Neural progenitor cell (in vitro differentiated cells): ENCODE data around the gene SNX10. TPM values are rescaled to one million over a fixed set of nuclear protein-coding genes. Genes with fewer than 3 reads are reported as not detected.

Experiments used
- DNase-seq: peaks from one replicate; pipeline ENCODE4 v3.0.0-alpha.2; 2016; ENCODE audit warnings: low spot score
- H2AFZ ChIP-seq: fragments of 200-600 bp; sonication (generic); replicated peaks from 2 replicates; pipeline ENCODE4 v1.6.1; 2016; ENCODE audit warnings: antibody characterized with exemption
- H3F3A ChIP-seq: fragments of 200-600 bp; sonication (generic); 2 replicates; pipeline ENCODE4 v1.6.1; 2016; ENCODE audit warnings: antibody characterized with exemption, low read depth
- H3K27ac ChIP-seq: fragments of 200-600 bp; sonication (generic); 2 replicates; pipeline ENCODE4 v1.5.1; 2016; ENCODE audit warnings: mild to moderate bottlenecking
- H3K27me3 ChIP-seq: fragments of 200-600 bp; sonication (generic); 2 replicates; pipeline ENCODE4 v1.6.1; 2016; ENCODE audit warnings: mild to moderate bottlenecking, moderate library complexity
- H3K36me3 ChIP-seq: fragments of 200-600 bp; sonication (generic); 2 replicates; pipeline ENCODE4 v1.5.1; 2016
- H3K4me1 ChIP-seq: fragments of 200-600 bp; sonication (generic); 2 replicates; pipeline ENCODE4 v1.6.1; 2016; ENCODE audit warnings: mixed run types
- H3K4me2 ChIP-seq: fragments of 200-600 bp; sonication (generic); 2 replicates; pipeline ENCODE4 v1.6.1; 2016
- H3K4me3 ChIP-seq: fragments of 200-600 bp; sonication (generic); 2 replicates; pipeline ENCODE4 v1.5.1; 2016
- H3K79me2 ChIP-seq: fragments of 200-600 bp; sonication (generic); 2 replicates; pipeline ENCODE4 v1.6.1; 2016; ENCODE audit warnings: low read depth
- H3K9ac ChIP-seq: fragments of 200-600 bp; sonication (generic); 2 replicates; pipeline ENCODE4 v1.6.1; 2016
- H3K9me3 ChIP-seq: fragments of 200-600 bp; sonication (generic); 2 replicates; pipeline ENCODE4 v1.5.1; 2016; ENCODE audit warnings: low read depth
- H4K20me1 ChIP-seq: fragments of 200-600 bp; sonication (generic); 2 replicates; pipeline ENCODE4 v1.6.1; 2016; ENCODE audit warnings: low read depth
- H3K27ac Mint-ChIP-seq: 3 replicates; pipeline ENCODE4 v1.8.0; 2021; ENCODE audit warnings: mixed read lengths
- H3K27me3 Mint-ChIP-seq: 2 replicates; pipeline ENCODE4 v1.8.0; 2022; ENCODE audit warnings: low read depth, mild to moderate bottlenecking, inconsistent platforms, moderate library complexity, mixed read lengths; ENCODE audit not compliant: insufficient read depth
- H3K36me3 Mint-ChIP-seq: 3 replicates; pipeline ENCODE4 v1.8.0; 2021; ENCODE audit warnings: mixed read lengths
- H3K4me1 Mint-ChIP-seq: 3 replicates; pipeline ENCODE4 v1.8.0; 2021; ENCODE audit warnings: mixed read lengths
- H3K4me3 Mint-ChIP-seq: 3 replicates; pipeline ENCODE4 v1.8.0; 2021; ENCODE audit warnings: mild to moderate bottlenecking, moderate library complexity, mixed read lengths
- H3K9me3 Mint-ChIP-seq: 3 replicates; pipeline ENCODE4 v1.8.0; 2020; ENCODE audit warnings: mixed read lengths
- CTCF ChIP-seq: fragments of 200-600 bp; sonication (generic); IDR thresholded peaks from 2 replicates; pipeline ENCODE4 v1.5.1; 2017; ENCODE audit warnings: antibody characterized with exemption, mild to moderate bottlenecking
- EZH2 ChIP-seq: fragments of 200-600 bp; sonication (generic); IDR thresholded peaks from 2 replicates; pipeline ENCODE4 v1.6.1; 2017; ENCODE audit warnings: antibody characterized with exemption, mild to moderate bottlenecking, moderate library complexity
- EZH2phosphoT487 ChIP-seq: fragments of 200-600 bp; sonication (generic); IDR thresholded peaks from 2 replicates; pipeline ENCODE4 v1.6.1; 2017; ENCODE audit warnings: antibody characterized with exemption
- total RNA-seq: library from RNA; depleted of rRNA; stranded (reverse); fragments of >200 nt; gene quantifications from 2 replicates; pipeline ENCODE4 v1.2.3, GENCODE V29; 2015; ENCODE audit warnings: low replicate concordance

The SNX10 gene
- total RNA-seq, 1 donor from 2014 or later: 29.6 TPM

DNA sequence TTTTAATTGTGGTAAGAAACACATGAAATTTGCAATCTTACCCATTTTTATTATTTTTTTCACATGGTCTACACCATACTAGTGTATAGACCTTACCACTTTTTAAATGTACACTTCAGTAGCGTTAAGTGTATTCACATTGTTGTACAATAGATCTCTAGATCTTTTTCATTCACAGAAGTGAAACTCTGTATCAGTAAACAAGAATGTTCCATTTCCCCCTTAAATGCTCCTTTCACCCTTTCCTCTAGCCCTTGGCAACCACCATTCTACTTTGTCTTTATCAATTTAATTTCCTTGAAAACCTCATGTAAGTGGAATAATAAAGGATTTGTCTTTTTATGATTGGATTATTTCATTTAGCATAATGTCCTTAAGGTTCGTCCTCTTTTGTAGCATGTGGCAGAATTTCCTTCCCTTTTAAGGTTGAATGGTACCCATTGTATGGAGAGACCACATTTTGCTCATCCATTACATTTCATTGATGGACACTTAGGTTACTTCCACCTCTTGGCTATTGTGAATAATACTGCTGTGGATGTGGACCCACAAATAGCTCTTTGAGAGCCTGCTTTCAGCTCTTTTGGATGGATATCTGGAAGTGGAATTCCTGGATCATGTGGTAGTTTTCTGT, 45.7 kb downstream of the SNX10 start:
- H3K27ac ChIP-seq: no peak overlapping the region
- no peak for DNase-seq
- H4K20me1 ChIP-seq: no peaks in the 10 kb centered on the region
- Mint-ChIP-seq H3K27me3 (no peaks in the 10 kb centered on the region), H3K4me3 (no peak overlapping the region), H3K27ac (no peak overlapping the region), H3K9me3 (peaks cover 2% of the 10 kb centered on the region), H3K4me1 (no peaks in the 10 kb centered on the region), H3K36me3 (peaks cover 2% of the 10 kb centered on the region)
- no peaks in the 10 kb centered on the region for H3K27me3 ChIP-seq
- H3K4me1 ChIP-seq: no peaks in the 10 kb centered on the region
- no peaks in the 10 kb centered on the region for H3F3A ChIP-seq
- TF ChIP-seq EZH2: no peak
- no peak for TF ChIP-seq CTCF
- TF ChIP-seq EZH2phosphoT487: no peak
- no peaks in the 10 kb centered on the region for H3K36me3 ChIP-seq
- no peaks in the 10 kb centered on the region for H3K9me3 ChIP-seq
- H2AFZ ChIP-seq: no peak overlapping the region
- no peak overlapping the region for H3K9ac ChIP-seq
- no peaks in the 10 kb centered on the region for H3K79me2 ChIP-seq
- H3K4me2 ChIP-seq: no peak overlapping the region
- H3K4me3 ChIP-seq: no peak overlapping the region

- TF ChIP-seq EZH2: no peak
- TF ChIP-seq CTCF: no peak
- TF ChIP-seq EZH2phosphoT487: no peak
- H3K9me3 ChIP-seq: no peaks in the 10 kb centered on the region
- H3K79me2 ChIP-seq: no peaks in the 10 kb centered on the region
- no peak overlapping the region for H3K27ac ChIP-seq
- H3K36me3 ChIP-seq: no peaks in the 10 kb centered on the region
- H3K4me1 Mint-ChIP-seq: peaks cover 6% of the 10 kb centered on the region
- H3K9me3 Mint-ChIP-seq: no peaks in the 10 kb centered on the region
- H3K4me2 ChIP-seq: no peak overlapping the region
- peaks cover 4% of the 10 kb centered on the region for H3K27me3 Mint-ChIP-seq
- no peak overlapping the region for H3K4me3 ChIP-seq
- H3K27me3 ChIP-seq: no peaks in the 10 kb centered on the region
- H3K4me1 ChIP-seq: no peaks in the 10 kb centered on the region
- H3K9ac ChIP-seq: no peak overlapping the region
- H3K4me3 Mint-ChIP-seq: no peak overlapping the region
- no peak overlapping the region for H2AFZ ChIP-seq
- DNase-seq: no peak
- peaks cover 2% of the 10 kb centered on the region for H3K36me3 Mint-ChIP-seq
- H3F3A ChIP-seq: no peaks in the 10 kb centered on the region
- no peaks in the 10 kb centered on the region for H4K20me1 ChIP-seq
- no peak overlapping the region for H3K27ac Mint-ChIP-seq
These were observed 48.9 kb downstream of the SNX10 start for GRCh38 chr7:26340476-26341018.

GRCh38 chr7:26343320-26343832, 51.7 kb downstream of the SNX10 start:
- H3K27ac ChIP-seq: no peak overlapping the region
- H4K20me1 ChIP-seq: no peaks in the 10 kb centered on the region
- H3K9me3 ChIP-seq: no peaks in the 10 kb centered on the region
- no peaks in the 10 kb centered on the region for H3K27me3 ChIP-seq
- no peaks in the 10 kb centered on the region for H3K9me3 Mint-ChIP-seq
- H3K27me3 Mint-ChIP-seq: peaks cover 4% of the 10 kb centered on the region
- H2AFZ ChIP-seq: no peak overlapping the region
- H3K79me2 ChIP-seq: no peaks in the 10 kb centered on the region
- no peaks in the 10 kb centered on the region for H3K4me1 ChIP-seq
- DNase-seq: no peak
- TF ChIP-seq EZH2: no peak
- TF ChIP-seq CTCF: no peak
- no peak for TF ChIP-seq EZH2phosphoT487
- no peak overlapping the region for H3K4me3 Mint-ChIP-seq
- no peak overlapping the region for H3K4me2 ChIP-seq
- peaks cover 4% of the 10 kb centered on the region for H3K36me3 Mint-ChIP-seq
- peaks cover 15% of the 10 kb centered on the region for H3K4me1 Mint-ChIP-seq
- no peak overlapping the region for H3K27ac Mint-ChIP-seq
- no peak overlapping the region for H3K9ac ChIP-seq
- H3K36me3 ChIP-seq: no peaks in the 10 kb centered on the region
- no peak overlapping the region for H3K4me3 ChIP-seq
- no peaks in the 10 kb centered on the region for H3F3A ChIP-seq
